ENCODE data around the gene DPEP1.

Gene DPEP1

GRCh38 chr16:89637379-89637778 is 23.9 kb downstream of the DPEP1 start:
- WGBS (ENCODE audit: insufficient coverage, insufficient read length), result no CpG with 5 or more reads among the region's 10 CpGs
- H3K36me3 ChIP-seq (ENCODE audit: control insufficient read depth, insufficient read depth, low read length), result no peaks in the 10 kb centered on the region
- no peaks in the 10 kb centered on the region for H3K27me3 ChIP-seq (ENCODE audit: control insufficient read depth, insufficient read depth, low read length)
- no peak overlapping the region for H3K27ac ChIP-seq (ENCODE audit: low read length)
- H3K4me1 ChIP-seq (ENCODE audit: control insufficient read depth, insufficient read depth, low read length), result peaks cover 2% of the 10 kb centered on the region; the same call in 1 of the 2 replicates
- no peak overlapping the region for H3K4me3 ChIP-seq (ENCODE audit: low read length)
- no peaks in the 10 kb centered on the region for H3K9me3 ChIP-seq (ENCODE audit: control insufficient read depth, insufficient read depth, low read length)
- DNase-seq (ENCODE audit: low read depth, low spot score), result no peak

GRCh38 chr16:89638455-89638854 is 25.0 kb downstream of the DPEP1 start:
- Histone ChIP-seq H3K4me3 (ENCODE audit: low read length) (no peak overlapping the region), H3K4me1 (ENCODE audit: control insufficient read depth, insufficient read depth, low read length) (peaks cover 2% of the 10 kb centered on the region; the same call in 1 of the 2 replicates), H3K27ac (ENCODE audit: low read length) (no peak overlapping the region), H3K36me3 (ENCODE audit: control insufficient read depth, insufficient read depth, low read length) (no peaks in the 10 kb centered on the region), H3K9me3 (ENCODE audit: control insufficient read depth, insufficient read depth, low read length) (no peaks in the 10 kb centered on the region), H3K27me3 (ENCODE audit: control insufficient read depth, insufficient read depth, low read length) (no peaks in the 10 kb centered on the region)
- DNase-seq (ENCODE audit: low read depth, low spot score), result no peak
- WGBS (ENCODE audit: insufficient coverage, insufficient read length), result no CpG with 5 or more reads among the region's 10 CpGs

GRCh38 chr16:89639385-89639784 is 25.9 kb downstream of the DPEP1 start:
- H3K9me3 ChIP-seq (ENCODE audit: control insufficient read depth, insufficient read depth, low read length), result no peaks in the 10 kb centered on the region
- no peaks in the 10 kb centered on the region; the same call in 1 of the 2 replicates for H3K36me3 ChIP-seq (ENCODE audit: control insufficient read depth, insufficient read depth, low read length)
- H3K4me1 ChIP-seq (ENCODE audit: control insufficient read depth, insufficient read depth, low read length), result peaks cover 2% of the 10 kb centered on the region; the same call in 1 of the 2 replicates
- no peak overlapping the region for H3K27ac ChIP-seq (ENCODE audit: low read length)
- DNase-seq (ENCODE audit: low read depth, low spot score), result no peak
- WGBS (ENCODE audit: insufficient coverage, insufficient read length), result no CpG with 5 or more reads among the region's 6 CpGs
- no peak overlapping the region for H3K4me3 ChIP-seq (ENCODE audit: low read length)
- H3K27me3 ChIP-seq (ENCODE audit: control insufficient read depth, insufficient read depth, low read length), result no peaks in the 10 kb centered on the region

GRCh38 chr16:89641458-89642119 is 28.1 kb downstream of the DPEP1 start:
- DNase-seq (ENCODE audit: low read depth, low spot score), result no peak
- Histone ChIP-seq H3K9me3 (ENCODE audit: control insufficient read depth, insufficient read depth, low read length) (no peaks in the 10 kb centered on the region), H3K4me1 (ENCODE audit: control insufficient read depth, insufficient read depth, low read length) (no peaks in the 10 kb centered on the region), H3K27me3 (ENCODE audit: control insufficient read depth, insufficient read depth, low read length) (no peaks in the 10 kb centered on the region), H3K27ac (ENCODE audit: low read length) (no peak overlapping the region), H3K36me3 (ENCODE audit: control insufficient read depth, insufficient read depth, low read length) (peaks cover 18% of the 10 kb centered on the region), H3K4me3 (ENCODE audit: low read length) (no peak overlapping the region)
- WGBS (ENCODE audit: insufficient coverage, insufficient read length), result no CpG with 5 or more reads among the region's 14 CpGs

GRCh38 chr16:89642574-89642973 is 29.1 kb downstream of the DPEP1 start:
- Histone ChIP-seq H3K27ac (ENCODE audit: low read length) (no peak overlapping the region), H3K4me3 (ENCODE audit: low read length) (no peak overlapping the region), H3K9me3 (ENCODE audit: control insufficient read depth, insufficient read depth, low read length) (no peaks in the 10 kb centered on the region), H3K27me3 (ENCODE audit: control insufficient read depth, insufficient read depth, low read length) (no peaks in the 10 kb centered on the region), H3K36me3 (ENCODE audit: control insufficient read depth, insufficient read depth, low read length) (peaks cover 24% of the 10 kb centered on the region), H3K4me1 (ENCODE audit: control insufficient read depth, insufficient read depth, low read length) (no peaks in the 10 kb centered on the region)
- no peak for DNase-seq (ENCODE audit: low read depth, low spot score)
- no CpG with 5 or more reads among the region's 13 CpGs for WGBS (ENCODE audit: insufficient coverage, insufficient read length)

- H3K4me3 ChIP-seq (ENCODE audit: low read length), result no peak overlapping the region
These were observed 30.4 kb downstream of the DPEP1 start for GRCh38 chr16:89643769-89644300.

GRCh38 chr16:89645122-89645521 is 31.7 kb downstream of the DPEP1 start:
- no peak overlapping the region; the same call in 1 of the 2 replicates for H3K4me3 ChIP-seq (ENCODE audit: low read length)
- H3K27me3 ChIP-seq (ENCODE audit: control insufficient read depth, insufficient read depth, low read length), result no peaks in the 10 kb centered on the region
- no peak for DNase-seq (ENCODE audit: low read depth, low spot score)
- no peaks in the 10 kb centered on the region for H3K9me3 ChIP-seq (ENCODE audit: control insufficient read depth, insufficient read depth, low read length)
- H3K27ac ChIP-seq (ENCODE audit: low read length), result no peak overlapping the region
- peaks cover 26% of the 10 kb centered on the region for H3K36me3 ChIP-seq (ENCODE audit: control insufficient read depth, insufficient read depth, low read length)
- WGBS (ENCODE audit: insufficient coverage, insufficient read length), result no CpG with 5 or more reads among the region's 11 CpGs
- H3K4me1 ChIP-seq (ENCODE audit: control insufficient read depth, insufficient read depth, low read length), result no peaks in the 10 kb centered on the region

More at GRCh38 chr16:89643769-89644300, 30.4 kb downstream of the DPEP1 start:
- no peaks in the 10 kb centered on the region for H3K9me3 ChIP-seq (ENCODE audit: control insufficient read depth, insufficient read depth, low read length)
- no peaks in the 10 kb centered on the region for H3K4me1 ChIP-seq (ENCODE audit: control insufficient read depth, insufficient read depth, low read length)
- WGBS (ENCODE audit: insufficient coverage, insufficient read length), result no CpG with 5 or more reads among the region's 14 CpGs
- H3K27me3 ChIP-seq (ENCODE audit: control insufficient read depth, insufficient read depth, low read length), result no peaks in the 10 kb centered on the region
- H3K36me3 ChIP-seq (ENCODE audit: control insufficient read depth, insufficient read depth, low read length), result peaks cover 24% of the 10 kb centered on the region
- DNase-seq (ENCODE audit: low read depth, low spot score), result no peak
- H3K27ac ChIP-seq (ENCODE audit: low read length), result no peak overlapping the region

GRCh38 chr16:89646270-89646669 is 32.8 kb downstream of the DPEP1 start:
- Histone ChIP-seq H3K4me1 (ENCODE audit: control insufficient read depth, insufficient read depth, low read length) (no peaks in the 10 kb centered on the region), H3K36me3 (ENCODE audit: control insufficient read depth, insufficient read depth, low read length) (peaks cover 29% of the 10 kb centered on the region), H3K4me3 (ENCODE audit: low read length) (peak overlapping the region; percentile 8; the same call in 1 of the 2 replicates), H3K27me3 (ENCODE audit: control insufficient read depth, insufficient read depth, low read length) (no peaks in the 10 kb centered on the region), H3K9me3 (ENCODE audit: control insufficient read depth, insufficient read depth, low read length) (no peaks in the 10 kb centered on the region), H3K27ac (ENCODE audit: low read length) (no peak overlapping the region)
- WGBS (ENCODE audit: insufficient coverage, insufficient read length), result no CpG with 5 or more reads among the region's 22 CpGs
- DNase-seq (ENCODE audit: low read depth, low spot score), result no peak

- Histone ChIP-seq H3K36me3 (ENCODE audit: control insufficient read depth, insufficient read depth, low read length) (peaks cover 33% of the 10 kb centered on the region), H3K27me3 (ENCODE audit: control insufficient read depth, insufficient read depth, low read length) (no peaks in the 10 kb centered on the region), H3K4me3 (ENCODE audit: low read length) (no peak overlapping the region), H3K4me1 (ENCODE audit: control insufficient read depth, insufficient read depth, low read length) (no peaks in the 10 kb centered on the region), H3K27ac (ENCODE audit: low read length) (no peak overlapping the region), H3K9me3 (ENCODE audit: control insufficient read depth, insufficient read depth, low read length) (no peaks in the 10 kb centered on the region)
- no CpG with 5 or more reads among the region's 12 CpGs for WGBS (ENCODE audit: insufficient coverage, insufficient read length)
- DNase-seq (ENCODE audit: low read depth, low spot score), result no peak
These were observed 33.5 kb downstream of the DPEP1 start for GRCh38 chr16:89646906-89647305.

GRCh38 chr16:89651584-89651983 is 38.1 kb downstream of the DPEP1 start:
- H3K4me3 ChIP-seq (ENCODE audit: low read length), result no peak overlapping the region
- no peak for DNase-seq (ENCODE audit: low read depth, low spot score)
- no peaks in the 10 kb centered on the region for H3K27me3 ChIP-seq (ENCODE audit: control insufficient read depth, insufficient read depth, low read length)
- WGBS (ENCODE audit: insufficient coverage, insufficient read length), result no CpG with 5 or more reads among the region's 15 CpGs
- no peak overlapping the region for H3K27ac ChIP-seq (ENCODE audit: low read length)
- H3K9me3 ChIP-seq (ENCODE audit: control insufficient read depth, insufficient read depth, low read length), result no peaks in the 10 kb centered on the region
- peaks cover 19% of the 10 kb centered on the region for H3K36me3 ChIP-seq (ENCODE audit: control insufficient read depth, insufficient read depth, low read length)
- H3K4me1 ChIP-seq (ENCODE audit: control insufficient read depth, insufficient read depth, low read length), result 0 out of 2 replicates have a peak, but pooled peaks cover 1% of the 10 kb centered on the region

All from iPS DF 6.9 (cell line).